ENCODE results near the gene ZBTB20. TPM values are rescaled to one million over a fixed set of nuclear protein-coding genes. Genes with fewer than 3 reads are reported as not detected.
A peak's percentile ranks its signal among the peaks of the same experiment; 100 is the strongest.

Gene ZBTB20
- total and polyA plus RNA-seq, 5 donors from 2014 or later = 10.1 to 58.2 (median 13.2) TPM

- no peaks in the 10 kb centered on the region for H3K27me3 Mint-ChIP-seq
- Histone ChIP-seq H3K4me1 (ENCODE audit: control insufficient read depth, insufficient read depth, low read length, poor library complexity, severe bottlenecking) (no peaks in the 10 kb centered on the region), H3K4me3 (ENCODE audit: low read depth, low read length) (no peak overlapping the region), H3K27me3 (ENCODE audit: control insufficient read depth, insufficient read depth, low read length) (no peaks in the 10 kb centered on the region), H3K27ac (ENCODE audit: insufficient read depth, low read length, poor library complexity, severe bottlenecking) (no peak overlapping the region), H3K36me3 (ENCODE audit: control insufficient read depth, insufficient read depth, low read length) (no peaks in the 10 kb centered on the region), H3K9me3 (ENCODE audit: control insufficient read depth in 2 of 2, low read length in 2 of 2) (no peaks in the 10 kb centered on the region)
- no peak overlapping the region for H3K27ac Mint-ChIP-seq
- DNase-seq = no peak
- H3K9me3 Mint-ChIP-seq = peaks cover 0 to 4% (median 3%) of the 10 kb centered on the region in 7 donors
- peaks cover 15% of the 10 kb centered on the region for H3K36me3 Mint-ChIP-seq
- H3K4me3 Mint-ChIP-seq = no peak overlapping the region
- peaks cover 0 to 14% (median 6%) of the 10 kb centered on the region in 4 donors for H3K4me1 Mint-ChIP-seq
- ATAC-seq (ENCODE audit: low read depth in 2 of 2) = no peak
Observed at GRCh38 chr3:115004201-115005140, 142.6 kb downstream of the ZBTB20 start.

DNA sequence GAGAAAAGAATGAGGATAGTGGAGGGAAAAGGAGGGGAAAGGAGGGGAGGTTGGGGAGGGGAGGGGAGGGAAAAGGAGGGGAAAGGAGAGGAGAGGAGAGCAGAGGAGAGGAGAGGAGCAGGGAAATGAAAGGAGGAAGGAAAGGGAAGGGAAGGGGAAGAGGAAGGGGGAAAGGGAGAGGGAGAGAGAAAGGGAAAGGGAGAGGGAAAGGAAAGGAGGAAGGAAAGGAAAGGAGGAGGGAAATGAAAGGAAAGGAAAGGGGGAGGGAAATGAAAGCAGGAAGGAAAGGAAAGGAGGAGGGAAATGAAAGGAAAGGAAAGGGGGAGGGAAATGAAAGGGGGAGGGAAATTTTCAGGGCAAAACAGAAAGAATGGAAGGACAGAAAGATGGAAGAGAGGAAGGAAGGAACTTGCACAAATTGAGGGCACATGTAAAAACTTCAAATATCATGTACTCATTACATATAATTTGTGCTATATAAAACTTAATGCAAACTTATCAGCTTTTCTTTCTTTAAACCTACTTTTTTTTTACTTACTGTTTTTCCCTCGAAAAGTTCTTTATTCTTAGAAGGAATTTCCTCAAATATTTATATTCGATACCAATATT, 148.0 kb downstream of the ZBTB20 start:
- H3K4me1 Mint-ChIP-seq = peaks cover 0 to 12% (median 7%) of the 10 kb centered on the region in 4 donors
- Histone ChIP-seq H3K27ac (ENCODE audit: insufficient read depth, low read length, poor library complexity, severe bottlenecking) (no peak overlapping the region), H3K4me3 (ENCODE audit: low read depth, low read length) (no peak overlapping the region), H3K4me1 (ENCODE audit: control insufficient read depth, insufficient read depth, low read length, poor library complexity, severe bottlenecking) (no peaks in the 10 kb centered on the region), H3K36me3 (ENCODE audit: control insufficient read depth, insufficient read depth, low read length) (no peaks in the 10 kb centered on the region), H3K9me3 (ENCODE audit: control insufficient read depth in 2 of 2, low read length in 2 of 2) (no peaks in the 10 kb centered on the region), H3K27me3 (ENCODE audit: control insufficient read depth, insufficient read depth, low read length) (no peaks in the 10 kb centered on the region)
- no peak for DNase-seq
- peaks cover 14% of the 10 kb centered on the region for H3K36me3 Mint-ChIP-seq
- no peak overlapping the region for H3K4me3 Mint-ChIP-seq
- no peaks in the 10 kb centered on the region for H3K27me3 Mint-ChIP-seq
- ATAC-seq (ENCODE audit: low read depth in 2 of 2) = no peak
- H3K27ac Mint-ChIP-seq = no peak overlapping the region
- H3K9me3 Mint-ChIP-seq = peaks cover 0 to 15% (median 3%) of the 10 kb centered on the region in 7 donors

DNA sequence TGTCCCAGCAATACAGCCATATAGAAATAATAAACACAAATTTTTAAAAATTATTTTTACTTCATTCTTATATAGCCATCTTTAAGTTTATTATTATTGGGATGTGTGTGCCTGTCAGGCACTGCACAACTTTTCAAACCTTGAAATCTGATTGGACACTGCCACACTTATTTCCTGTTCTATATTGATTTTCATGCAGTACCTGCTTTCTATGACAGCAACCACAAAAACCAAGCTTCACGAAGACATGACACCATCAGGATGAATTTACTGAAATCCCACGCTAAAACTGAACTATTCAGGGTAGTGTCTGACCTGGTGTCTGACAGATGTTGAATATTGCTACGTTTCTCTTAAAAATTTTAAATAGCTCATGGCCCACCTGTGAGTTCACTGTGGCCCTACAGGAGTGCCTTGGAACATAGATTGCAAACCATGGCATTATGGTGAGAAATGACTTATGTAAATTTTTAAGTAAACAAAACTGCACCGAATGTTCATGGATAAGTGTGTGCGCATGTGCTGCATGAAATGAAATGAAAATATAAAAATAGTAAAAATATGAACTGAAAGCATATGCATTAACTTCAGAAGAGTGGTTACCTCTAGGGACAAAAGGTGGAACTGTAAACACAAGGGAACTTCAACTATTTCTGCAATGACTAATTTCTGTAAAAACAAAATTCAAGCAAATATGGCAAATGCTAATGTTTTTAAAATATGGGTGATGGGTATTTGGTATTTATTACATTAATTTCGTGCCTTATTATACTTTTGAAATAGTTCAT, 152.3 kb downstream of the ZBTB20 start:
- Histone ChIP-seq H3K4me1 (ENCODE audit: control insufficient read depth, insufficient read depth, low read length, poor library complexity, severe bottlenecking) (no peaks in the 10 kb centered on the region), H3K9me3 (ENCODE audit: control insufficient read depth in 2 of 2, low read length in 2 of 2) (no peaks in the 10 kb centered on the region), H3K36me3 (ENCODE audit: control insufficient read depth, insufficient read depth, low read length) (no peaks in the 10 kb centered on the region), H3K27ac (ENCODE audit: insufficient read depth, low read length, poor library complexity, severe bottlenecking) (no peak overlapping the region), H3K27me3 (ENCODE audit: control insufficient read depth, insufficient read depth, low read length) (no peaks in the 10 kb centered on the region), H3K4me3 (ENCODE audit: low read depth, low read length) (no peak overlapping the region)
- no peak overlapping the region for H3K27ac Mint-ChIP-seq
- H3K4me1 Mint-ChIP-seq = peaks cover 0 to 12% (median 3%) of the 10 kb centered on the region in 4 donors
- no peaks in the 10 kb centered on the region for H3K27me3 Mint-ChIP-seq
- H3K4me3 Mint-ChIP-seq = no peak overlapping the region
- H3K36me3 Mint-ChIP-seq = peaks cover 33% of the 10 kb centered on the region
- ATAC-seq (ENCODE audit: low read depth in 2 of 2) = no peak
- H3K9me3 Mint-ChIP-seq = peaks cover 0 to 12% (median 1%) of the 10 kb centered on the region in 7 donors
- no peak for DNase-seq

- H3K4me3 Mint-ChIP-seq = no peak overlapping the region
- H3K9me3 Mint-ChIP-seq = peaks cover 0 to 3% (median 0%) of the 10 kb centered on the region in 7 donors
- no peaks in the 10 kb centered on the region for H3K27me3 Mint-ChIP-seq
- Histone ChIP-seq H3K9me3 (ENCODE audit: control insufficient read depth in 2 of 2, low read length in 2 of 2) (no peaks in the 10 kb centered on the region), H3K27me3 (ENCODE audit: control insufficient read depth, insufficient read depth, low read length) (no peaks in the 10 kb centered on the region), H3K36me3 (ENCODE audit: control insufficient read depth, insufficient read depth, low read length) (no peaks in the 10 kb centered on the region), H3K4me3 (ENCODE audit: low read depth, low read length) (no peak overlapping the region), H3K27ac (ENCODE audit: insufficient read depth, low read length, poor library complexity, severe bottlenecking) (no peak overlapping the region), H3K4me1 (ENCODE audit: control insufficient read depth, insufficient read depth, low read length, poor library complexity, severe bottlenecking) (no peaks in the 10 kb centered on the region)
- ATAC-seq (ENCODE audit: low read depth in 2 of 2) = no peak
- H3K27ac Mint-ChIP-seq = no peak overlapping the region
- H3K4me1 Mint-ChIP-seq = peaks cover 0 to 12% (median 1%) of the 10 kb centered on the region in 4 donors
- peaks cover 2% of the 10 kb centered on the region for H3K36me3 Mint-ChIP-seq
- DNase-seq = no peak
Observed at GRCh38 chr3:114985776-114986175, 161.3 kb downstream of the ZBTB20 start.

DNA sequence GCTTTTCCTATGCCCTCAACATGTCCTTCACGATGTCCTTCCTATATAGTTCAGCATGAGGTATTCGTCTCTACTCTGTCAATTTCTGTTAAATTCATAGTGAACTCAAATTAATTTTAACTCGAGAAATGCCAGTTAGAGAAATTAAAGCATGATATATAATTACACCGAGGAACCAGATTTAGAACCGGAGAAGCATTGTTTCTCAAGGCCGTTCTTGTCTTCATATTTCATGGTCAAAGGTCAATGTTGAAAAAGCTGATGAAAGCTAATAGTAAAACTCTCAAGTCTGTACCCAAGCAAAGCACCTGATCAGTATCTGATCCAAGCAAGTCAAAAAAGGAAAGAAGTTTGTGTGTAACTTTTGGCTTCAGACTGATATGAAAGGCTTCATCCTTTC, 163.8 kb downstream of the ZBTB20 start:
- H3K36me3 Mint-ChIP-seq = no peaks in the 10 kb centered on the region
- no peaks in the 10 kb centered on the region for H3K9me3 ChIP-seq (ENCODE audit: control insufficient read depth in 2 of 2, low read length in 2 of 2)
- peaks cover 0 to 1% (median 0%) of the 10 kb centered on the region in 7 donors for H3K9me3 Mint-ChIP-seq
- ATAC-seq (ENCODE audit: low read depth in 2 of 2) = no peak
- H3K4me1 ChIP-seq (ENCODE audit: control insufficient read depth, insufficient read depth, low read length, poor library complexity, severe bottlenecking) = no peaks in the 10 kb centered on the region
- H3K27ac Mint-ChIP-seq = no peak overlapping the region
- no peaks in the 10 kb centered on the region for H3K36me3 ChIP-seq (ENCODE audit: control insufficient read depth, insufficient read depth, low read length)
- no peak overlapping the region for H3K4me3 Mint-ChIP-seq
- DNase-seq = no peak
- no peak overlapping the region for H3K27ac ChIP-seq (ENCODE audit: insufficient read depth, low read length, poor library complexity, severe bottlenecking)
- H3K27me3 Mint-ChIP-seq = no peaks in the 10 kb centered on the region
- H3K27me3 ChIP-seq (ENCODE audit: control insufficient read depth, insufficient read depth, low read length) = no peaks in the 10 kb centered on the region
- H3K4me1 Mint-ChIP-seq = peaks cover 0 to 12% (median 1%) of the 10 kb centered on the region in 4 donors
- no peak overlapping the region for H3K4me3 ChIP-seq (ENCODE audit: low read depth, low read length)

GRCh38 chr3:114974387-114974786, 172.7 kb downstream of the ZBTB20 start:
- no peak overlapping the region for H3K4me3 Mint-ChIP-seq
- peaks cover 0 to 2% (median 0%) of the 10 kb centered on the region in 7 donors for H3K9me3 Mint-ChIP-seq
- peaks cover 31% of the 10 kb centered on the region for H3K36me3 Mint-ChIP-seq
- H3K27me3 Mint-ChIP-seq = no peaks in the 10 kb centered on the region
- peaks cover 0 to 11% (median 7%) of the 10 kb centered on the region in 4 donors for H3K4me1 Mint-ChIP-seq
- Histone ChIP-seq H3K4me1 (ENCODE audit: control insufficient read depth, insufficient read depth, low read length, poor library complexity, severe bottlenecking) (no peaks in the 10 kb centered on the region), H3K36me3 (ENCODE audit: control insufficient read depth, insufficient read depth, low read length) (peaks cover 4% of the 10 kb centered on the region), H3K27me3 (ENCODE audit: control insufficient read depth, insufficient read depth, low read length) (no peaks in the 10 kb centered on the region), H3K9me3 (ENCODE audit: control insufficient read depth in 2 of 2, low read length in 2 of 2) (no peaks in the 10 kb centered on the region), H3K27ac (ENCODE audit: insufficient read depth, low read length, poor library complexity, severe bottlenecking) (no peak overlapping the region), H3K4me3 (ENCODE audit: low read depth, low read length) (no peak overlapping the region)
- H3K27ac Mint-ChIP-seq = no peak overlapping the region
- ATAC-seq (ENCODE audit: low read depth in 2 of 2) = no peak
- DNase-seq = peak in 1 of 3 donors; percentile 5

- Mint-ChIP-seq H3K4me1 (peaks cover 0 to 11% (median 7%) of the 10 kb centered on the region in 4 donors), H3K27me3 (no peaks in the 10 kb centered on the region), H3K9me3 (peaks cover 0 to 2% (median 0%) of the 10 kb centered on the region in 7 donors), H3K27ac (no peak overlapping the region), H3K4me3 (no peak overlapping the region), H3K36me3 (peaks cover 31% of the 10 kb centered on the region)
- H3K36me3 ChIP-seq (ENCODE audit: control insufficient read depth, insufficient read depth, low read length) = peaks cover 4% of the 10 kb centered on the region
- no peaks in the 10 kb centered on the region for H3K27me3 ChIP-seq (ENCODE audit: control insufficient read depth, insufficient read depth, low read length)
- no peaks in the 10 kb centered on the region for H3K9me3 ChIP-seq (ENCODE audit: control insufficient read depth in 2 of 2, low read length in 2 of 2)
- no peak for DNase-seq
- no peak for ATAC-seq (ENCODE audit: low read depth in 2 of 2)
- no peak overlapping the region for H3K4me3 ChIP-seq (ENCODE audit: low read depth, low read length)
- H3K4me1 ChIP-seq (ENCODE audit: control insufficient read depth, insufficient read depth, low read length, poor library complexity, severe bottlenecking) = no peaks in the 10 kb centered on the region
- no peak overlapping the region for H3K27ac ChIP-seq (ENCODE audit: insufficient read depth, low read length, poor library complexity, severe bottlenecking)
Observed at GRCh38 chr3:114973536-114973935, 173.6 kb downstream of the ZBTB20 start.

Measured in CD4-positive, CD25-positive, alpha-beta regulatory T cell (primary cell).